ENCODE results near the gene ZMYM2. TPM values are rescaled to one million over a fixed set of nuclear protein-coding genes. Genes with fewer than 3 reads are reported as not detected.

Gene ZMYM2
- total and polyA plus RNA-seq, 10 of the 15 experiments (the other 5 are each of a cell fraction or from before 2014, with no cell fraction given) = 9.5 to 60.4 (median 34.6) TPM

DNA sequence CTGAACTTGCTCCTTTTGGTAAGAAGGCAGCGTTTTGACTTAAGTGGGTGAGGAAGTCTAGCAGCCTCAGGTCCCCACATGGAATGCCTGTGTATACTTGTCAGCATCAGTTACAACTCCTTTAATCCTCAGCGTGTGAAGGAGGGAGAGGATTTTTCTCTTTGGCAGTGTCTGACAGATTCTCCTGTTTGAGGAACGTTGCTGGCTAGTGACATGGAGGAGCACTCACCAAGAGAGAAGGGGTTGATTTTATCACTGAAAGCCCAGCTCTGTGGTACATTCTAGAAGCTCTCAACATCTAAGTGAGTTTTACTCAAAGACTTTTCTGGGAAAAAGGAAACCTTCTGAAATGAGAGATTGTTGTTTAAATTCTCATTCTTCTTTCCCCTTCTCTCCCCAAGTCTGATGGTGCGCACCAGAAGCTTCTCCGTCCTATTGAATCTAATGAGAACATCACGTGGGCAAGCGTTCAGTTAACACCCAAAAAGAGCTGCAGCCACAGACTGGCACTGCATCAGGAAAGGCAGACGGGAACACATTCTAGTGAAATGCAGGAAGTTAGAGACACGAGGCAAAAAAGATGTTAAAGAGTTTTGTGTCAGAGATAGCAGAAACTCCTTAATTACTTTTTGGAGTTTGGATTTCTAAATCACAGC, 144.1 kb downstream of the ZMYM2 start:
- FAIRE-seq = no peak
- 39% methylated on average over 9 of the region's 9 CpGs for WGBS (ENCODE audit: insufficient coverage, insufficient replicate concordance, low lambda C conversion rate, missing lambda C conversion rate)
- in situ Hi-C loops (cut with MboI) (no loop called here), intact Hi-C loops (cut with micrococcal nuclease; ENCODE audit: unreplicated experiment) (no loop called here)
- CTCF ChIA-PET = no interaction called here
- Histone ChIP-seq H3K9ac (ENCODE audit: control insufficient read depth, insufficient read depth, low read length) (no peak overlapping the region), H3K27me3 (replicated peaks in 1 of 2; ENCODE audit: control insufficient read depth in 2 of 2, insufficient read depth in 2 of 2, low read length in 1 of 2) (no peaks in the 10 kb centered on the region), H4K20me1 (ENCODE audit: control insufficient read depth, insufficient read depth) (no peaks in the 10 kb centered on the region; the same call in 1 of the 2 replicates), H3K79me2 (ENCODE audit: control insufficient read depth, insufficient read depth, low read length) (no peaks in the 10 kb centered on the region), H2AFZ (ENCODE audit: control insufficient read depth, low read depth, low read length) (no peak overlapping the region), H3K4me1 (ENCODE audit: control insufficient read depth, insufficient read depth, low read length) (no peaks in the 10 kb centered on the region), H3K36me3 (ENCODE audit: control insufficient read depth in 2 of 2, insufficient read depth in 2 of 2, low read length in 1 of 2) (no peaks in the 10 kb centered on the region), H3K4me3 (no peak overlapping the region), H3K9me3 (replicated peaks; ENCODE audit: control insufficient read depth, insufficient read depth, low read length) (no peaks in the 10 kb centered on the region), H3K27ac (ENCODE audit: control insufficient read depth, insufficient read depth) (no peak overlapping the region), H3K4me2 (ENCODE audit: control insufficient read depth, insufficient read depth) (no peak overlapping the region)
- TF ChIP-seq ESRRA (IDR thresholded peaks at IDR 0.05; ENCODE audit: low read length) (no peak), ASH2L (IDR thresholded peaks at IDR 0.05; ENCODE audit: borderline replicate concordance, low read depth) (no peak), MXI1 (IDR thresholded peaks at IDR 0.05; ENCODE audit: low read depth, low read length) (no peak), SMAD5 (IDR thresholded peaks at IDR 0.05; ENCODE audit: low read depth) (no peak), SUZ12 (IDR thresholded peaks at IDR 0.05; ENCODE audit: unreplicated experiment) (no peak), NFYB (IDR thresholded peaks at IDR 0.05; ENCODE audit: insufficient read depth, low read depth, low read length) (no peak), WRNIP1 (IDR thresholded peaks at IDR 0.05; ENCODE audit: borderline replicate concordance, low read depth, low read length) (no peak), LARP7 (IDR thresholded peaks at IDR 0.05) (no peak), CBX3 (IDR thresholded peaks at IDR 0.05; ENCODE audit: borderline replicate concordance, low read depth) (no peak), MTA3 (IDR thresholded peaks at IDR 0.05; ENCODE audit: borderline replicate concordance, low read length) (no peak), SMARCA5 (IDR thresholded peaks at IDR 0.05) (no peak)
- TF ChIP-seq, protein P1, sequence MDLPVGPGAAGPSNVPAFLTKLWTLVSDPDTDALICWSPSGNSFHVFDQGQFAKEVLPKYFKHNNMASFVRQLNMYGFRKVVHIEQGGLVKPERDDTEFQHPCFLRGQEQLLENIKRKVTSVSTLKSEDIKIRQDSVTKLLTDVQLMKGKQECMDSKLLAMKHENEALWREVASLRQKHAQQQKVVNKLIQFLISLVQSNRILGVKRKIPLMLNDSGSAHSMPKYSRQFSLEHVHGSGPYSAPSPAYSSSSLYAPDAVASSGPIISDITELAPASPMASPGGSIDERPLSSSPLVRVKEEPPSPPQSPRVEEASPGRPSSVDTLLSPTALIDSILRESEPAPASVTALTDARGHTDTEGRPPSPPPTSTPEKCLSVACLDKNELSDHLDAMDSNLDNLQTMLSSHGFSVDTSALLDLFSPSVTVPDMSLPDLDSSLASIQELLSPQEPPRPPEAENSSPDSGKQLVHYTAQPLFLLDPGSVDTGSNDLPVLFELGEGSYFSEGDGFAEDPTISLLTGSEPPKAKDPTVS (IDR thresholded peaks at IDR 0.05; ENCODE audit: low read depth, low read length) = no peak
- TF ChIP-seq, protein P2, sequence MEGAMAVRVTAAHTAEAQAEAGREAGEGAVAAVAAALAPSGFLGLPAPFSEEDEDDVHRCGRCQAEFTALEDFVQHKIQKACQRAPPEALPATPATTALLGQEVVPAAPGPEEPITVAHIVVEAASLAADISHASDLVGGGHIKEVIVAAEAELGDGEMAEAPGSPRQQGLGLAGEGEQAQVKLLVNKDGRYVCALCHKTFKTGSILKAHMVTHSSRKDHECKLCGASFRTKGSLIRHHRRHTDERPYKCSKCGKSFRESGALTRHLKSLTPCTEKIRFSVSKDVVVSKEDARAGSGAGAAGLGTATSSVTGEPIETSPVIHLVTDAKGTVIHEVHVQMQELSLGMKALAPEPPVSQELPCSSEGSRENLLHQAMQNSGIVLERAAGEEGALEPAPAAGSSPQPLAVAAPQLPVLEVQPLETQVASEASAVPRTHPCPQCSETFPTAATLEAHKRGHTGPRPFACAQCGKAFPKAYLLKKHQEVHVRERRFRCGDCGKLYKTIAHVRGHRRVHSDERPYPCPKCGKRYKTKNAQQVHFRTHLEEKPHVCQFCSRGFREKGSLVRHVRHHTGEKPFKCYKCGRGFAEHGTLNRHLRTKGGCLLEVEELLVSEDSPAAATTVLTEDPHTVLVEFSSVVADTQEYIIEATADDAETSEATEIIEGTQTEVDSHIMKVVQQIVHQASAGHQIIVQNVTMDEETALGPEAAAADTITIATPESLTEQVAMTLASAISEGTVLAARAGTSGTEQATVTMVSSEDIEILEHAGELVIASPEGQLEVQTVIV (IDR thresholded peaks at IDR 0.05; ENCODE audit: borderline replicate concordance, partially characterized antibody) = no peak
- POLR2A ChIA-PET = no interaction called here
- DNase-seq (ENCODE audit: low read depth, low spot score) = no peak
- RAD21 ChIA-PET (ENCODE audit: unreplicated experiment) = no interaction called here
- ATAC-seq = no peak
- BruUV-seq (replicated peaks) = no TSS peak
- SMC1A ChIA-PET (ENCODE audit: uncharacterized antibody, unreplicated experiment) = no interaction called here
